PFSK-1 (cell line): Measurements from ENCODE around the gene PLEKHB2.

Experiments used
- POLR2AphosphoS5 ChIP-seq: IDR thresholded peaks from 2 replicates; pipeline ENCODE4 v1.6.1; 2012; ENCODE audit warnings: low read depth, mild to moderate bottlenecking, control low read depth, low read length, moderate library complexity
- SIN3A ChIP-seq: IDR thresholded peaks from 2 replicates; pipeline ENCODE4 v1.6.1; 2012; ENCODE audit warnings: mild to moderate bottlenecking, low read length, moderate library complexity, borderline replicate concordance; ENCODE audit not compliant: insufficient read depth
- TAF1 ChIP-seq: IDR thresholded peaks from 2 replicates; pipeline ENCODE4 v1.6.1; 2012; ENCODE audit warnings: low read length, control low read depth, borderline replicate concordance; ENCODE audit not compliant: insufficient read depth
- TF ChIP-seq, protein P1 (sequence below), 2 experiments: IDR thresholded peaks; 2 replicates each; pipeline versions ENCODE4 v1.6.1 to v1.8.0; 2011 to 2012; ENCODE audit warnings: low read depth in 2 of 2, low read length in 2 of 2, control low read depth in 1 of 2, inconsistent platforms in 1 of 2, mild to moderate bottlenecking in 1 of 2, moderate library complexity in 1 of 2; ENCODE audit not compliant: insufficient read depth in 1 of 2

GRCh38 chr2:131154071-131154531 lies 49.0 kb downstream of the PLEKHB2 start:
- TF ChIP-seq POLR2AphosphoS5 (no peak), SIN3A (no peak), TAF1 (no peak)
- TF ChIP-seq, protein P1, sequence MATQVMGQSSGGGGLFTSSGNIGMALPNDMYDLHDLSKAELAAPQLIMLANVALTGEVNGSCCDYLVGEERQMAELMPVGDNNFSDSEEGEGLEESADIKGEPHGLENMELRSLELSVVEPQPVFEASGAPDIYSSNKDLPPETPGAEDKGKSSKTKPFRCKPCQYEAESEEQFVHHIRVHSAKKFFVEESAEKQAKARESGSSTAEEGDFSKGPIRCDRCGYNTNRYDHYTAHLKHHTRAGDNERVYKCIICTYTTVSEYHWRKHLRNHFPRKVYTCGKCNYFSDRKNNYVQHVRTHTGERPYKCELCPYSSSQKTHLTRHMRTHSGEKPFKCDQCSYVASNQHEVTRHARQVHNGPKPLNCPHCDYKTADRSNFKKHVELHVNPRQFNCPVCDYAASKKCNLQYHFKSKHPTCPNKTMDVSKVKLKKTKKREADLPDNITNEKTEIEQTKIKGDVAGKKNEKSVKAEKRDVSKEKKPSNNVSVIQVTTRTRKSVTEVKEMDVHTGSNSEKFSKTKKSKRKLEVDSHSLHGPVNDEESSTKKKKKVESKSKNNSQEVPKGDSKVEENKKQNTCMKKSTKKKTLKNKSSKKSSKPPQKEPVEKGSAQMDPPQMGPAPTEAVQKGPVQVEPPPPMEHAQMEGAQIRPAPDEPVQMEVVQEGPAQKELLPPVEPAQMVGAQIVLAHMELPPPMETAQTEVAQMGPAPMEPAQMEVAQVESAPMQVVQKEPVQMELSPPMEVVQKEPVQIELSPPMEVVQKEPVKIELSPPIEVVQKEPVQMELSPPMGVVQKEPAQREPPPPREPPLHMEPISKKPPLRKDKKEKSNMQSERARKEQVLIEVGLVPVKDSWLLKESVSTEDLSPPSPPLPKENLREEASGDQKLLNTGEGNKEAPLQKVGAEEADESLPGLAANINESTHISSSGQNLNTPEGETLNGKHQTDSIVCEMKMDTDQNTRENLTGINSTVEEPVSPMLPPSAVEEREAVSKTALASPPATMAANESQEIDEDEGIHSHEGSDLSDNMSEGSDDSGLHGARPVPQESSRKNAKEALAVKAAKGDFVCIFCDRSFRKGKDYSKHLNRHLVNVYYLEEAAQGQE (IDR thresholded peaks at IDR 0.05; ENCODE audit: insufficient read depth in 1 of 2, low read depth in 2 of 2, low read length in 2 of 2), result no peak
